HCT116 (cell line): Measurements from ENCODE around the gene LAMB4. TPM values are rescaled to one million over a fixed set of nuclear protein-coding genes. Genes with fewer than 3 reads are reported as not detected.

ENCODE experiments used
- ATAC-seq: fragments of 200-7000 bp; cut with Tn5 transposase; 2 replicates; pipeline ENCODE4 v1.9.1; 2020; ENCODE audit warnings: mild to moderate bottlenecking, moderate library complexity
- BruUV-seq: library from RNA; stranded (reverse); fragments of 400-500 nt; replicated peaks from 2 replicates; lab custom pipeline; 2021; lab: Mats Ljungman, UMichigan
- CTCF ChIA-PET: fragments of 300-600 bp; sonication (Branson Sonifier 250); formaldehyde crosslinking; loops from one replicate; lab custom pipeline; 2021; ENCODE audit warnings: antibody characterized with exemption; lab: Charles Lee
- POLR2A ChIA-PET: fragments of 300-600, 350-600 bp; sonication (Branson Sonifier 250); formaldehyde crosslinking; loops from one replicate; lab custom pipeline; 2021; ENCODE audit warnings: antibody characterized with exemption; lab: Charles Lee
- RAD21 ChIA-PET, 2 experiments: fragments of 300-600 bp; sonication (Branson Sonifier 250); formaldehyde crosslinking; loops; one replicate each; lab custom pipeline; 2023; ENCODE audit warnings: low total read pairs in 2 of 2; ENCODE audit not compliant: uncharacterized antibody in 2 of 2, unreplicated experiment in 2 of 2, low non-redundant PET in 1 of 2; lab: Charles Lee
- DNase-seq: peaks from one replicate; pipeline ENCODE4 v3.0.0-alpha.2; 2010; ENCODE audit warnings: low read depth, low spot score
- H2AFZ ChIP-seq: fragments of 200-600 bp; shearing (Covaris generic), sonication (generic); 2 replicates; pipeline ENCODE4 v1.6.1; 2017; ENCODE audit warnings: low read depth, mixed run types, mixed read lengths, antibody characterized with exemption, low read length; ENCODE audit not compliant: poor library complexity, severe bottlenecking
- H3K27ac ChIP-seq: 2 replicates; pipeline ENCODE4 v1.5.1; 2012; ENCODE audit warnings: low read depth, low read length
- H3K27me3 ChIP-seq: fragments of 200-600 bp; sonication (generic); 2 replicates; pipeline ENCODE4 v1.6.1; 2016; ENCODE audit warnings: mixed run types, low read length, mixed read lengths; ENCODE audit not compliant: insufficient read depth
- H3K36me3 ChIP-seq, 2 experiments: fragments of 200-500 bp in 1 of 2; fragments of 200-600 bp in 1 of 2; sonication (Bioruptor generic) in 1 of 2; sonication (generic) in 1 of 2; 2 replicates each; pipeline versions ENCODE4 v1.5.1 to v1.6.1; 2014 to 2016; ENCODE audit warnings: low read length in 2 of 2, inconsistent platforms in 1 of 2, mixed read lengths in 1 of 2, mixed run types in 1 of 2; ENCODE audit not compliant: insufficient read depth in 2 of 2, control insufficient read depth in 1 of 2
- H3K4me1 ChIP-seq, 2 experiments: fragments of 200-600 bp in 1 of 2; sonication (generic) in 1 of 2; 2 replicates each; pipeline versions ENCODE4 v1.5.1 to v1.6.1; 2012 to 2017; ENCODE audit warnings: low read length in 2 of 2, inconsistent platforms in 1 of 2, mild to moderate bottlenecking in 1 of 2, mixed read lengths in 1 of 2, mixed run types in 1 of 2, moderate library complexity in 1 of 2; ENCODE audit not compliant: insufficient read depth in 2 of 2, control insufficient read depth in 1 of 2
- H3K4me2 ChIP-seq: fragments of 200-600 bp; sonication (generic); 2 replicates; pipeline ENCODE4 v1.6.1; 2017; ENCODE audit warnings: mixed run types, low read length, mixed read lengths
- H3K4me3 ChIP-seq, 2 experiments: fragments of 200-600 bp in 1 of 2; sonication (generic) in 1 of 2; replicated peaks in 1 of 2; 2 replicates each; pipeline ENCODE4 v1.5.1; 2011 to 2016; ENCODE audit warnings: low read length in 2 of 2, control low read depth in 1 of 2, low read depth in 1 of 2, mild to moderate bottlenecking in 1 of 2, mixed read lengths in 1 of 2, mixed run types in 1 of 2
- H3K79me2 ChIP-seq: fragments of 200-600 bp; sonication (generic); 2 replicates; pipeline ENCODE4 v1.6.1; 2017; ENCODE audit warnings: mild to moderate bottlenecking, mixed run types, low read length, moderate library complexity, mixed read lengths; ENCODE audit not compliant: insufficient read depth
- H3K9ac ChIP-seq: fragments of 200-600 bp; sonication (generic); 2 replicates; pipeline ENCODE4 v1.6.1; 2016; ENCODE audit warnings: low read length, mixed read lengths
- H3K9me2 ChIP-seq: fragments of 200-600 bp; sonication (generic), shearing (Covaris generic); 2 replicates; pipeline ENCODE4 v1.6.1; 2017; ENCODE audit warnings: mixed run types, mild to moderate bottlenecking, moderate library complexity; ENCODE audit not compliant: insufficient read depth
- H3K9me3 ChIP-seq, 2 experiments: fragments of 200-500 bp in 1 of 2; fragments of 200-600 bp in 1 of 2; sonication (Bioruptor generic) in 1 of 2; sonication (generic) in 1 of 2; 2 replicates each; pipeline ENCODE4 v1.6.1; 2014 to 2017; ENCODE audit warnings: low read length in 2 of 2, mixed read lengths in 2 of 2, inconsistent platforms in 1 of 2, low read depth in 1 of 2, mild to moderate bottlenecking in 1 of 2, mixed run types in 1 of 2, moderate library complexity in 1 of 2; ENCODE audit not compliant: control insufficient read depth in 1 of 2, insufficient read depth in 1 of 2
- H4K20me1 ChIP-seq: fragments of 200-600 bp; sonication (generic), shearing (Covaris generic); 2 replicates; pipeline ENCODE4 v1.6.1; 2017; ENCODE audit warnings: mixed run types, mild to moderate bottlenecking, moderate library complexity; ENCODE audit not compliant: insufficient read depth
- ATF3 ChIP-seq: IDR thresholded peaks from 2 replicates; pipeline ENCODE4 v1.6.1; 2012
- EGR1 ChIP-seq: IDR thresholded peaks from 2 replicates; pipeline ENCODE4 v1.6.1; 2012; ENCODE audit warnings: low read depth
- FOSL1 ChIP-seq: IDR thresholded peaks from 2 replicates; pipeline ENCODE4 v1.6.1; 2012; ENCODE audit warnings: low read depth
- POLR2AphosphoS5 ChIP-seq: IDR thresholded peaks from 2 replicates; pipeline ENCODE4 v1.6.1; 2011; ENCODE audit warnings: mild to moderate bottlenecking, low read depth, low read length, moderate library complexity
- RAD21 ChIP-seq: IDR thresholded peaks from 2 replicates; pipeline ENCODE4 v1.6.1; 2012; ENCODE audit warnings: low read depth, mild to moderate bottlenecking
- REST ChIP-seq: IDR thresholded peaks from 2 replicates; pipeline ENCODE4 v1.6.1; 2012; ENCODE audit warnings: low read depth
- SIN3A ChIP-seq: IDR thresholded peaks from 2 replicates; pipeline ENCODE4 v1.6.1; 2012; ENCODE audit warnings: low read depth
- SRF ChIP-seq: IDR thresholded peaks from 2 replicates; pipeline ENCODE4 v1.6.1; 2012; ENCODE audit warnings: low read depth
- TCF7L2 ChIP-seq: IDR thresholded peaks from 2 replicates; pipeline ENCODE4 v1.7.0; 2011; ENCODE audit warnings: borderline replicate concordance, inconsistent platforms; ENCODE audit not compliant: insufficient read depth, insufficient read length; ENCODE audit errors: extremely low read depth
- ZBTB33 ChIP-seq: IDR thresholded peaks from 2 replicates; pipeline ENCODE4 v1.6.1; 2011; ENCODE audit warnings: mild to moderate bottlenecking, low read length, moderate library complexity; ENCODE audit not compliant: insufficient replicate concordance; ENCODE audit errors: extremely low read depth
- ZFX ChIP-seq: fragments of 450-650 bp; IDR thresholded peaks from 2 replicates; pipeline ENCODE4 v1.6.1; 2017
- intact Hi-C: fragments of 100-400 bp; cut with micrococcal nuclease; formaldehyde crosslinking; loops from 2 replicates; pipeline ENCODE4 v1.10.0; 2022
- total RNA-seq: library from RNA; stranded (reverse); gene quantifications from one replicate; pipeline ENCODE4 v1.2.1, GENCODE V29; 2021; ENCODE audit not compliant: unreplicated experiment

LAMB4 gene
- total RNA-seq, 1 experiment from 2014 or later = not detected

DNA sequence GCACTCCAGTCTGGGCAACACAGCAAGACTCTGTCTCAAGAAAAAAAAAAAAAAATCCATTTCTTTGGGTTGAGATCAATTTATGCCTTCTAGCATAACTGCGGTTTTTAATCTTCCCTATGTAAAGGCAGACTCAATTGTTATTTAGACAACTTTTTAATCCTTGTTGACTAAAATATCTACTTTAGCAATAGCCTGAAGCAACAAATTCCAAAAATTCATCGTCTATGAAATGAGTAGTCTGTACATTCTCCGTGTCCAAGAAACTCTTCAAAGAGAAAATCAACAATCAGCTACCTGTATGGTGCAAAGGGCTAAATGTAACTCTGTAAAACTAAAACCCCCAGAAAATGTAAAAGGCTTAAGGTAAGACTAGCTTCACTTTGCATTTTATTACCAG lies 150.0 kb downstream of the LAMB4 start:
- intact Hi-C loops = no loop called here
- H3K36me3 ChIP-seq = peaks cover 5 to 8% of the 10 kb centered on the region in 2 experiments; a peak in 1 of 4 replicates
- no peaks in the 10 kb centered on the region for H3K9me3 ChIP-seq
- no peaks in the 10 kb centered on the region for H4K20me1 ChIP-seq
- H3K4me1 ChIP-seq = no peaks in the 10 kb centered on the region
- BruUV-seq = no TSS peak
- no peak overlapping the region for H2AFZ ChIP-seq
- ATAC-seq (no peak), DNase-seq (no peak)
- no peaks in the 10 kb centered on the region for H3K9me2 ChIP-seq
- TF ChIP-seq EGR1 (no peak), FOSL1 (no peak), ZBTB33 (no peak), ATF3 (no peak), ZFX (no peak), REST (no peak), TCF7L2 (no peak), POLR2AphosphoS5 (no peak), RAD21 (no peak), SIN3A (no peak), SRF (no peak)
- H3K9ac ChIP-seq = no peak overlapping the region
- no peak overlapping the region for H3K4me3 ChIP-seq
- H3K79me2 ChIP-seq = no peaks in the 10 kb centered on the region
- no peaks in the 10 kb centered on the region for H3K27me3 ChIP-seq
- ChIA-PET RAD21 (no interaction called here), POLR2A (no interaction called here), CTCF (no interaction called here)
- H3K27ac ChIP-seq = no peak overlapping the region
- no peak overlapping the region for H3K4me2 ChIP-seq
